Measurements from ENCODE around the gene POC1B.

The POC1B gene

GRCh38 chr12:89547101-89547500, 21.3 kb upstream of the POC1B start:
- Mint-ChIP-seq H3K4me3 (no peak overlapping the region), H3K9me3 (no peaks in the 10 kb centered on the region), H3K27me3 (no peaks in the 10 kb centered on the region), H3K27ac (no peak overlapping the region), H3K4me1 (peaks cover 6% of the 10 kb centered on the region), H3K36me3 (no peaks in the 10 kb centered on the region)
- CTCF ChIA-PET, result interaction anchor here (1.4 kb wide), 1 partner anchor 159 kb away, joined by 3 read pairs; no protein-coding TSS in a partner anchor
- no peak for DNase-seq

GRCh38 chr12:89546151-89546550, 20.3 kb upstream of the POC1B start:
- H3K27ac Mint-ChIP-seq, result no peak overlapping the region
- H3K4me3 Mint-ChIP-seq, result no peak overlapping the region
- no peaks in the 10 kb centered on the region for H3K9me3 Mint-ChIP-seq
- H3K27me3 Mint-ChIP-seq, result no peaks in the 10 kb centered on the region
- H3K4me1 Mint-ChIP-seq, result peaks cover 6% of the 10 kb centered on the region
- H3K36me3 Mint-ChIP-seq, result no peaks in the 10 kb centered on the region
- CTCF ChIA-PET, result no interaction called here
- no peak for DNase-seq

- H3K4me1 Mint-ChIP-seq, result peaks cover 6% of the 10 kb centered on the region
- H3K27me3 Mint-ChIP-seq, result no peaks in the 10 kb centered on the region
- no peaks in the 10 kb centered on the region for H3K9me3 Mint-ChIP-seq
- H3K4me3 Mint-ChIP-seq, result no peak overlapping the region
- H3K36me3 Mint-ChIP-seq, result no peaks in the 10 kb centered on the region
- DNase-seq, result no peak
- CTCF ChIA-PET, result interaction anchor here (0.9 to 3.5 kb wide), 9 partner anchors 14 to 619 kb away, joined by 3 to 25 read pairs (median 4); no protein-coding TSS in a partner anchor
- H3K27ac Mint-ChIP-seq, result no peak overlapping the region
Measured at GRCh38 chr12:89544681-89545184, 18.9 kb upstream of the POC1B start.

- Mint-ChIP-seq H3K36me3 (no peaks in the 10 kb centered on the region), H3K9me3 (no peaks in the 10 kb centered on the region), H3K4me1 (peaks cover 6% of the 10 kb centered on the region), H3K27ac (no peak overlapping the region), H3K4me3 (no peak overlapping the region), H3K27me3 (no peaks in the 10 kb centered on the region)
- CTCF ChIA-PET, result interaction anchor here (0.5 to 3.5 kb wide), 19 partner anchors 15 to 1402 kb away, joined by 3 to 25 read pairs (median 4); no protein-coding TSS in a partner anchor
- no peak for DNase-seq
Measured at GRCh38 chr12:89544022-89544421, 18.2 kb upstream of the POC1B start.

- no peak overlapping the region for H3K27ac Mint-ChIP-seq
- peak; percentile 75 for DNase-seq
- no peaks in the 10 kb centered on the region for H3K9me3 Mint-ChIP-seq
- no peaks in the 10 kb centered on the region for H3K27me3 Mint-ChIP-seq
- peaks cover 6% of the 10 kb centered on the region for H3K4me1 Mint-ChIP-seq
- H3K36me3 Mint-ChIP-seq, result no peaks in the 10 kb centered on the region
- no peak overlapping the region for H3K4me3 Mint-ChIP-seq
- CTCF ChIA-PET, result interaction anchor here (0.5 to 3.5 kb wide), 16 partner anchors 9 to 1403 kb away, joined by 3 to 25 read pairs (median 3); no protein-coding TSS in a partner anchor
Measured at GRCh38 chr12:89542912-89543592, 17.2 kb upstream of the POC1B start.

- CTCF ChIA-PET, result interaction anchor here (0.7 to 3.5 kb wide), 3 partner anchors 10 to 562 kb away, joined by 3 to 25 read pairs (median 3); no protein-coding TSS in a partner anchor
- Mint-ChIP-seq H3K36me3 (no peaks in the 10 kb centered on the region), H3K27ac (no peak overlapping the region), H3K4me1 (peaks cover 6% of the 10 kb centered on the region), H3K27me3 (no peaks in the 10 kb centered on the region), H3K9me3 (no peaks in the 10 kb centered on the region), H3K4me3 (no peak overlapping the region)
- DNase-seq, result no peak
Measured at GRCh38 chr12:89542236-89542635, 16.4 kb upstream of the POC1B start.

GRCh38 chr12:89540586-89540985, 14.7 kb upstream of the POC1B start:
- Mint-ChIP-seq H3K27me3 (no peaks in the 10 kb centered on the region), H3K27ac (no peak overlapping the region), H3K4me1 (peaks cover 6% of the 10 kb centered on the region), H3K36me3 (no peaks in the 10 kb centered on the region), H3K9me3 (no peaks in the 10 kb centered on the region), H3K4me3 (no peak overlapping the region)
- CTCF ChIA-PET, result interaction anchor here (1.2 kb wide), 1 partner anchor 523 kb away, joined by 3 read pairs; no protein-coding TSS in a partner anchor
- no peak for DNase-seq

GRCh38 chr12:89539426-89540223, 13.8 kb upstream of the POC1B start:
- Mint-ChIP-seq H3K27me3 (no peaks in the 10 kb centered on the region), H3K9me3 (no peaks in the 10 kb centered on the region), H3K36me3 (no peaks in the 10 kb centered on the region), H3K27ac (no peak overlapping the region), H3K4me3 (no peak overlapping the region), H3K4me1 (peaks cover 6% of the 10 kb centered on the region)
- CTCF ChIA-PET, result interaction anchor here (0.6 to 0.7 kb wide), 3 partner anchors 15 to 1306 kb away, joined by 3 read pairs; no protein-coding TSS in a partner anchor
- no peak for DNase-seq

GRCh38 chr12:89538897-89539296, 13.1 kb upstream of the POC1B start:
- no peak overlapping the region for H3K27ac Mint-ChIP-seq
- H3K36me3 Mint-ChIP-seq, result no peaks in the 10 kb centered on the region
- CTCF ChIA-PET, result interaction anchor here (0.6 to 1.1 kb wide), 3 partner anchors 38 to 1307 kb away, joined by 3 read pairs; no protein-coding TSS in a partner anchor
- no peaks in the 10 kb centered on the region for H3K9me3 Mint-ChIP-seq
- H3K27me3 Mint-ChIP-seq, result no peaks in the 10 kb centered on the region
- no peak overlapping the region for H3K4me3 Mint-ChIP-seq
- peaks cover 6% of the 10 kb centered on the region for H3K4me1 Mint-ChIP-seq
- DNase-seq, result no peak

- Mint-ChIP-seq H3K9me3 (no peaks in the 10 kb centered on the region), H3K36me3 (no peaks in the 10 kb centered on the region), H3K27ac (no peak overlapping the region), H3K27me3 (no peaks in the 10 kb centered on the region), H3K4me3 (no peak overlapping the region), H3K4me1 (peaks cover 2% of the 10 kb centered on the region)
- DNase-seq, result no peak
- CTCF ChIA-PET, result interaction anchor here (1.2 kb wide), 1 partner anchor 518 kb away, joined by 3 read pairs; no protein-coding TSS in a partner anchor
Measured at GRCh38 chr12:89537389-89537788, 11.5 kb upstream of the POC1B start.

GRCh38 chr12:89529738-89530137, 3.9 kb upstream of the POC1B start:
- Mint-ChIP-seq H3K27ac (no peak overlapping the region), H3K27me3 (no peaks in the 10 kb centered on the region), H3K9me3 (no peaks in the 10 kb centered on the region), H3K36me3 (peaks cover 4% of the 10 kb centered on the region), H3K4me3 (no peak overlapping the region), H3K4me1 (peaks cover 36% of the 10 kb centered on the region)
- no peak for DNase-seq
- CTCF ChIA-PET, result interaction anchor here (0.8 to 10.3 kb wide), 5 partner anchors 60 to 582 kb away, joined by 3 to 125 read pairs (median 6); no protein-coding TSS in a partner anchor

- Mint-ChIP-seq H3K4me1 (peaks cover 42% of the 10 kb centered on the region), H3K27me3 (no peaks in the 10 kb centered on the region), H3K36me3 (peaks cover 15% of the 10 kb centered on the region), H3K27ac (peak overlapping the region; percentile 24), H3K9me3 (no peaks in the 10 kb centered on the region), H3K4me3 (no peak overlapping the region)
- DNase-seq, result no peak
- CTCF ChIA-PET, result interaction anchor here (0.7 to 10.3 kb wide), 7 partner anchors 39 to 510 kb away, joined by 3 to 125 read pairs (median 3); no protein-coding TSS in a partner anchor
Measured at GRCh38 chr12:89528434-89528833, 2.6 kb upstream of the POC1B start.

- Mint-ChIP-seq H3K4me1 (peaks cover 70% of the 10 kb centered on the region), H3K4me3 (peak overlapping the region; percentile 95), H3K9me3 (no peaks in the 10 kb centered on the region), H3K27me3 (no peaks in the 10 kb centered on the region), H3K36me3 (peaks cover 38% of the 10 kb centered on the region), H3K27ac (peak overlapping the region; percentile 92)
- CTCF ChIA-PET, result interaction anchor here (0.6 to 10.3 kb wide), 10 partner anchors 8 to 507 kb away, joined by 3 to 125 read pairs (median 4); partner anchors contain the start of gene ATP2B1
- peak; percentile 65 for DNase-seq
Measured at GRCh38 chr12:89525305-89525823, 483 bp downstream of the POC1B start.
